HG03039 (cell line): Measurements from ENCODE around the gene PROSER1.
"Not testable (repeated sequence)": the region's sequence is repeated elsewhere in the genome, so short reads cannot be mapped to it uniquely, and the experiment has no call there.

Source experiments
- ATAC-seq: cut with Tn5 transposase; IDR thresholded peaks from one replicate; pipeline ENCODE4 v1.9.1; 2021; ENCODE audit warnings: mild to moderate bottlenecking, moderate library complexity; ENCODE audit not compliant: unreplicated experiment

PROSER1 gene

GRCh38 chr13:39037880-39038568 is at the start of gene PROSER1, which contains the start of gene NHLRC3:
PROSER1 (minus strand) TSS chr13:39038089; CDS start chr13:39037242, 847 bp downstream.
NHLRC3 (plus strand) TSS chr13:39038456; CDS start chr13:39038640, 184 bp downstream.
- ATAC-seq: peak; percentile 61

- not testable (repeated sequence) for ATAC-seq
Observed at GRCh38 chr13:39086251-39086945, 48.5 kb upstream of the PROSER1 start.

DNA sequence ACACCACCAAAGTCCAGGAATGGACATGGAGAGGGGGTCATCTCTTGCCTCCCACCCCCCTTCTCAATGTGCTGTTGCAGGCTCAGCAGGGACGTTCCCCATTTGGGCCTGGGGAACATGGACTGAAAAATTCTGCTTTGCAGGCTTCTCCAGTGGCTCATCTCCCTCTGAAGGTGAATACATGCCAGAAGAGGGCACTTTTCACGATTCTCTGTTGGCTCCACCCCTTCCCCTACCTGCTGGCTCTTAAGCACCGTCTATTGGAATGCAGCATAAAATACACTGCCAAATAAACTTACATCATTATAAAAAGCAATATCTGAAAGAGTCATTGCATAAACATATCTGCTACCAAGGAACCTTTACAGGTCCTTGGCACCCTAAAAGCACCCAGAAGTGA is 36.1 kb upstream of the PROSER1 start:
- ATAC-seq: no peak

- ATAC-seq: no peak
Observed at GRCh38 chr13:39072842-39073241, 35.0 kb upstream of the PROSER1 start.

DNA sequence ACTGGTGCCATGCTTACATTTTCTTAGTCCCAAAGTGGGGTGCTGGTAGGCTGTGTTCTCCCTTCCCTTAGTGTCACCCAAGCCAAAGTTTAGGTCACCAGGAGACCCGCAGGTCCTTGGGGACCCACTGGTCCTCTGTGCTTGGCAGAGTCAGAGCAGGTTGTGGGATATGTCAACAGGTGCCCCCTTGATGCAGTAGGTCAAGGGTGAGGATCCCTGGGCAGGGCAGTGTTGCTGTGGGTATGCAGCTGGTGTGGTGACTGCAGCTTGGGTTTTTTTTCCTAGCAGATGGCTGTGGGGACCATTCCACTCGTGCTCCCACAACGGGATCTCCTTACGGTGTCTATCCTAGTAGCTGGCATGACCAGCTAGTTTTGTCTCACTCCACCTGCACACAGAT is 24.1 kb upstream of the PROSER1 start:
- no peak for ATAC-seq

GRCh38 chr13:39058040-39058439 is 20.2 kb upstream of the PROSER1 start:
- no peak for ATAC-seq

DNA sequence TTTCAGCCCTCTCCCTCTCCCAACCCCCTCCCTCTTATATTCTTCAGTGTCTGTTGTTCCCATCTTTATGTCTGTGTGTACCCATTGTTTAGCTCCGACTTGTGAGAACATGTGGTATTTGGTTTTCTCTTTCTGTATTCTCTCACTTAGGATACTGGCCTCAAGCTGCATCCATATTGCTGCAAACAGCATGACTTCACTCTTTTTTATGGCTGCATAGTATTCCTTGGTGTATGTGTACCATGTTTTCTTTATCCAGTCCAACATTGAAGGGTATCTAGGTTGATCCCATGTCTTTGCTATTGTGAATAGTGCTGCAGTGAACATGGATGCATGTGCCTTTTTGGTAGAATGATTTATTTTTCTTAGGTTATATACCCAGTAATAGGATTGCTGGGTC is 18.1 kb upstream of the PROSER1 start:
- no peak for ATAC-seq

DNA sequence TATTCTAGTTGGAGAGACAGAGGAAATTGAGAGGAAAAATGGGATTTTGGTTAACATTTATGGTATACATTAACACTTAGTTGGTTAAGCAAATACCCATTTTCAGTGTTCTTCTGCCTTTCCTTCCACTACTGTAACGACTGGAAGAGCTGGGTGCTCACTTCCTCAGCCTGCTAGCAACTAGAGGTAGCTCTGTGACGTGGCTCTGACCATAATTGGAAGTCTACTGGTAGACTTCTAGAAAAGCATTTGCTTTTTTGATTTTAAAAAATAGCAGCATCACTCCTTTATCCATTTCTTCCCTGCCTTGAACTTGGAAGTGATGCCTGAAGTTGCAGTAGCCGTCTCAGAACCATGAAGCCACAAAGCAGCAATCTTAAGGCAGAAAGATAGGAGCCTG is 16.2 kb upstream of the PROSER1 start:
- no peak for ATAC-seq

- no peak for ATAC-seq
Observed at GRCh38 chr13:39052944-39053343, 15.1 kb upstream of the PROSER1 start.

- ATAC-seq: no peak
Observed at GRCh38 chr13:39051157-39051556, 13.3 kb upstream of the PROSER1 start.

DNA sequence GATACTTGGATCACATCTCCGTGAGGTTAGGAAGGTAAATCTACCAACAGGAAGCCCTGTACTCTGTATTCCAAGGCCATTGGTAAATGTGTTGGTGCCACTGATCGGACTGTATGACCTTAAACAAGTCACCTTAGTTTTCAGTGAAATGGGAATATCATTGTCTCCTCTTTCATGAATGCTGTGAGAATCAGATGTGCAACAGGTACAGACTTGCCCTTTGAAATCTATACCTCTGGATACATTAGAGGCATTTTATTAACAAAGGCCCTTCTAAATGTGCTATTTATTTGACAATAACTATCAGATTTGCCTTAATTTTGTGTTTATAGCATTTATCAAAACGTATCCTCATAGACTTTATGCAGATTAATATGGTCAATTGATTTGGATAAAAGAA is 11.4 kb upstream of the PROSER1 start:
- no peak for ATAC-seq

DNA sequence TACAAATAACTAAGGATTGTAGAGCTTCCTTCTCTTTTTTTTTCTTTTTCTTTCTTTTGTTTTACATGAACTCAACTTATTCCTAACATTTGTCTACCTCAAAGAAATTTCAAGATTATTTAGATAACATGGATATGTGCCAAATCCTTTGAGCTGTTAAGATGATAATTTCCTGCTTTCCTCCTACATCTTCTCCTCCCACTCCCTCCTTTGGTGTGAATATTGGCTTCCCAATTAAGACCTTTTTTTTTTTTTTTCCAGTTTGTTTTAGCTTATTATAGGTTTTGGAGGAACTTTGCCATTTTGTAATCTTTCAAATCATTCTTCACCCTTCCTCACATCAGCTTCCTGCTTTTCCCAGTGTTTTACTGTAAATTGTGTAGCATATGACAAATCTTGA is 10.9 kb upstream of the PROSER1 start:
- no peak for ATAC-seq

GRCh38 chr13:39047560-39047959 is 9.7 kb upstream of the PROSER1 start:
- ATAC-seq: no peak

DNA sequence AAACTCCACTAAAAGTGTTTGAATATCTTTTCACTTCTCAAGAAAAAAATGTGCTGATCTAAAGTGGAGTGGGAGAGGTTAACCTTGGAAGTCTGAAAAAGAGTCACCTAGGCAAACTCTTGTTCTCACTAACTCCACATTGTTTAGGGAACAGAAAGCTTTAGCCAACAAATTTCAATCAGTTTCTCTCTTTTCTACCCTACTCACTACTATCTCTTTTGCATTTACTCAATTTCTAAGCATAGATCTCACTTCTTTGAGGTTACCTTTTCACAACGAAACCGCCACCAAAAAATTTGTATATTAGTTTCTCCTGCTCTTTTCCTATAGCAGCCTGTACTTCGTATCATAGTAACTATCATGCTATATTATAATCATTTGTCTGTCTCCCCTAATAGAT is 6.6 kb upstream of the PROSER1 start:
- ATAC-seq: peak; percentile 82

DNA sequence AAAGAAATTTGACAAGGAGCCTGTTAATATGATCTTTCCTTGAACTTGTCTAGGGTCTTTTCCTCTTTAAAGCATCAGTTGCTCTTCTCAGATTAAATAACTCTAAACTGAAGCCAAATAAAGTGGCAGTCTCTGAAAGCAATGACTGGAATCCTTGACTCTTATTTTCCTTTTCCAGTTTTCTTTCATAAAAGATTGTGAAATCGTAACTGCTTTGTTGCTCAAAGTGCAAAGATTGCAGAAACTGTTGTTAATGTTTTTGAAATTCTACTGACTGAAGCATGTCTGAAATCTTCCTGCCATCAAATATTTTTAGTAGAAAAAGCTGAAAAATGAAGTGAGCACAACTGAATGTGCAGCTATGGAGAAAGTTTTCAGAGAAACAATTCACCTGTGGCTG is 2.3 kb upstream of the PROSER1 start:
- no peak for ATAC-seq

DNA sequence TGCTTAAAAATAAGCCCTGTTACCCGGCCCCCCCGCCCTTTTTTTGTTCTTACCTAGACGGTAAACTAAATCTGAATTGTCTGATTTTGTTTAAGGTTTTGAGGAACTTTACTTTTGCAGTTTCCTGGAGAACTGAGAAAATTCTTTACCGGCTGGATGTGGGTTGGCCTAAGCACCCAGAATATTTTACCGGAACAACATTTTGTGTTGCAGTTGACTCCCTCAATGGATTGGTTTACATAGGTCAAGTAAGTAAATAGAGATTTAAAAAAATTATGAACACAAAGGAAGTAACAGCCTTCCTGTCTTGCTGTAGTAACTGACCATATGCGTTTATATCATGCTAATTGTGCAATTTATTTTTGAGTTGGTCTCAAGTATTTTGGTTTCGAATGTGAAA is 1.2 kb upstream of the PROSER1 start:
- no peak for ATAC-seq

DNA sequence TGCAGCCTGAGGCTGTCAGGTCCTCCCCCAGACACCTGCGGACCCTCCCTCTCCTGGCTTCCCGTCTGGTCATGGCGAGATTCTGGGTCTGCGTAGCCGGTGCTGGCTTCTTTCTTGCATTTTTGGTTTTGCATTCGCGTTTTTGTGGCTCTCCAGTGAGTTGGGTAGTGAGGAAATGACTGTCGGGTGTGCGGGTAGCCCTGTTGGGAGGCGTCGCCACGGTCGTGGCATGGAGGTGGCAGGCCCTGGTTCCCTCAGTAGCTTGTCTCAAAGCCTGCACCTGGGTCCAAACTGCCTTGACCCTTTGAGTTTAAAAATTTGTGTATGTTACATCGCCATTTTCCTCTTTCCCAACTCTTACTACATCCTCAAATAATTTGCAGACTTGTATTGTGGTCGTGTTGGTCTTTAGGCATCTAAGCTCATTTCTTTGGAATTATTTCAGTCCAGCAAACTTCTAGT is 711 bp upstream of the PROSER1 start:
- peak; percentile 32 for ATAC-seq

DNA sequence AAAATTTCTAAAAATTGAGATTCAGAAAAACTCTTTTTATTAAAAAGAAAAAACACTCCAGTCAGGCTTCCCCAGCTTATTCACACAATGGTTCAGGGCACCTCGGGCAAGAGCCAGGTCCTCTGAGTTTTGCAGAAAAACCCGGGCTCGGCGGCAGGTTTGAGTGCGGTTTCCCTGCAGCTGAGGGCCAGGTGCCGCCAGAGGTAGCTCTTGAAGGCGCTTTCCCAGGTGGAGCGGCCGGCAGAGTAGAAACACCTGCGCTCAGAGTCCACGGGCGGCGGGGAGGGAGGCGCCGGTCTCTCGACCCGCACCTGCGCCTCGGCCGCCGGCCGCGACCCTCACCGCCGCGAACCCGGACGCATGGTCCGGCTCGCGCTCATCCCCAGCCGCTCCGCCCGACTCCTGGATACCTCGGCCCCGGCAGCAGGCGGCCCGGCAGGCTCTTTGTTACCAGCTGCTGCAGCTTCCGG is 444 bp downstream of the PROSER1 start:
- ATAC-seq: no peak

DNA sequence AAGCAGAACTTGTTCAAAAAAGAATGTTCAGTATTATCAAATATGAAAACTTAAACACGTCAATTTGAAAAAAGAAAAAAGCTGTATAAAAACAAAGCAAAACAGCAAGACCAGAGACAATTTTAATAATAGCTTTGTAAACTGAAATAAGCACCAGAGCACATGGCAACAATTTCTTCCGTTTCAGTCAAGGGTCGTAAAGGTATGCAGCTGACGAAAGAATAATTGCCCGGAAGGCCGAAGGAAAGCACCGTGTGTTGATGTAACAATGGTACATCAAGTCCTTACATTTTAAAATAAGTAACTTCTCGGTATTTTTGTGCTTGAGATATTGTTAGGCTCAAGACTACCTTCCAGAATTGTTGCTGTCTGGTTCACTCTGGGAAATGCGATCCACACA is 1.7 kb downstream of the PROSER1 start:
- ATAC-seq: no peak

DNA sequence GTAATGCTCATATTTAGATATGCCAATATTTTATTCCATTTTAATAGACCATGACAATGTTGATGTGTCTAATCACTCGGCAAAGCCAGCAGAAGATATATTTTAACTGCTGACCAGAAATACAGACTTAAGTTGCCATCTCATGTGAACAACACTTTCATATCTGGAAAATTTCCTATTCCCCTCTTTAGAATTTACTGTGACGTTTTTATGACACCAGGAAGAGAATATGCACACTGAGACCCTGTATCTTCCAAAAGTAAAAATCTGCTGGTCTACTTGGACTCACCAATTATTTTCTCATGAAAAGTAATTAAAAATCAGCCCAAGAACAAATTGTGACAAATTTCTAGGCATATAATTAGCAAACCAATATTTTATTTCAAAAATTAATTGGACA is 2.1 kb downstream of the PROSER1 start:
- no peak for ATAC-seq

GRCh38 chr13:39035204-39035603 is 2.7 kb downstream of the PROSER1 start:
- no peak for ATAC-seq

GRCh38 chr13:39034085-39034484 is 3.8 kb downstream of the PROSER1 start:
- no peak for ATAC-seq
